HG03039 (cell line): ENCODE results near the gene NELL1.
A peak's percentile ranks its signal among the peaks of the same experiment; 100 is the strongest.

ENCODE experiments used
- ATAC-seq: cut with Tn5 transposase; IDR thresholded peaks from one replicate; pipeline ENCODE4 v1.9.1; 2021; ENCODE audit warnings: mild to moderate bottlenecking, moderate library complexity; ENCODE audit not compliant: unreplicated experiment

NELL1 gene

DNA sequence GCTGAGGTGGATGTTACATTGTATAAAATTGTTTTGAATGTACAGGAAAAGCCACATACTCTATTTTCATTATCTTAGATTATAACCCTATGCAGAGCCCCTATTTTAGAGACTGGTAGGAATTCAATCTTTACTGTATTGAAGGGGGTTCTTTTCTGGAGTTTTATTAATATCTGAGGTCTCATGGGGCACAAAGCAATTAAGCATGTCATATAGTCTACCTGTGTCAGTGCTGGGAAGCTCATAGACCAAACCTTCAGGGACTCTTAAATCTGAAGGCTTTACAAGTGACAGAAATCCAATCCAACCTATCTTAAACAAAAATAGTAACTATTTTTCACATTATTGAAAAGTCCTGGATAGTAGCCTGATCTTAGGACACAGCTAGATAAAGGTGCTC is 733.7 kb downstream of the NELL1 start:
- ATAC-seq = no peak

- no peak for ATAC-seq
These were observed 736.0 kb downstream of the NELL1 start for GRCh38 chr11:21405422-21405821.

DNA sequence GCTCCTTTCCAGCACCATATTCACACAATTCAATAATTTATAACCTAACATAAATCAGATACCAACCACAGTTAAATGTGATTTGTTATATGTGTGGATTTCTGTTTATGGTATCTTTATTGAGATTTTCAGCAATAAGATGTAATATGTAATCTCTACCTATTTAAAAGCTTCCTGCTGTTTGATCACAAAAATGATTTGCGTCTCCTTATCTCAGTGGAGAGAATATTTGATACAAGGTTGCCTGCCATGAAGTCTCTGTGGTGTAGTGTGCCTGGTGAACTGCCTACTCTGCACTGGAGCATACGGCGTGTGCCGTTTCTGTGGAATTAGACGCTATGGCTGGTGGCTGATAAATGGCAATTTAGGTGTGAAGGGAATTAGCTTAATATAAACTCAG is 741.1 kb downstream of the NELL1 start:
- no peak for ATAC-seq

DNA sequence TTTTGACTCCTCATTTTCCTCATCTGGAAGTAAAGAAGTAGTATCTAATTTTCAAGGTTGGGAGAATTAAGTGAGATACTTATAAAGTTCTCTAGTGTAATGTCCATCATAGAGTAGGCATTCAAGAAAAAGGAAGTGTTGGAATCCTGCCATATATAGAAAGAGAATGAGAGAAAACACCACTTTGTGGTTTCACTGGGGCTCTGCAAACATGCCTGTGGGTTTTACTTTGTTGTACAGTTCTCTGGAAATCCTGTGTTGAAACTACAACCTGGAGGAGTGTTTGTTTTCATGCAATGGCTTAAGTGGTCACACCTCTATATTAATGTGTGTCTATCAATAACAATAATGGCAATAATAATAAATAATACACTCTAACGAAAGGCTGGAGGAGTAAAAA is 741.7 kb downstream of the NELL1 start:
- ATAC-seq = no peak

- ATAC-seq = no peak
These were observed 742.2 kb downstream of the NELL1 start for GRCh38 chr11:21411597-21411996.

DNA sequence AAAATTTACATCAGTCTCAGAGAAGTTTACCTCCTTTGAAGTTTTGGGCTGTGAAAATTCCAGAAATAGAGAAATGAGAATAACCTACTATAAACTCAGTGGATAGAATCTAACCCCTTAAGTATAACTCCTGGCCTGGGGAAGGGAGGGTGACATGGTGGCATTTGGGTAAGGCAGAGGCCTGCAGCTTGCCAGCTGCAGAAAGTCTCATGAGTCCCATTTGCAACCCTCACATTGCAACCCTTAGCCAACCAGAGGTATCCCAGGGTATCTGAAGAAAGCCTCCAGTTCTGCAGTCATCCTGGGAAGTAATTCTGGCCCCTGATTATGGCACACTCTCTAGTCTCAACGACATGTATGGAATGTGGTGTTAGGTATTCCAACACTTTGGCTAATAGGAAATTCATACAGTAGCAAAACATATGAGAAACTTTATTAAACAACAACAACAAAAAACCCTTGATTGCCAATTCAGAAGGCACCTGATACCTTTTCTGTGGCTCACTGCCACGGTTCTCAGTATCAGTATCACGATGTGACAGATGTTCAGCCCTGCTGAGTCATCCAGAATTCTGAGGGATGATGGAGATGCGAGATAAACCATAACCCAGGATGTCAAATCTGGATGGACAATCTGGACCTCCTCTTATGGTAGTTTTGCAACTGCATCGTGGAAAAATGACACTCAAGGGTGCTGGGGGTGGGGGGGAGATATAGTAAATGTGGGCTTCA is 743.4 kb downstream of the NELL1 start:
- ATAC-seq = no peak

DNA sequence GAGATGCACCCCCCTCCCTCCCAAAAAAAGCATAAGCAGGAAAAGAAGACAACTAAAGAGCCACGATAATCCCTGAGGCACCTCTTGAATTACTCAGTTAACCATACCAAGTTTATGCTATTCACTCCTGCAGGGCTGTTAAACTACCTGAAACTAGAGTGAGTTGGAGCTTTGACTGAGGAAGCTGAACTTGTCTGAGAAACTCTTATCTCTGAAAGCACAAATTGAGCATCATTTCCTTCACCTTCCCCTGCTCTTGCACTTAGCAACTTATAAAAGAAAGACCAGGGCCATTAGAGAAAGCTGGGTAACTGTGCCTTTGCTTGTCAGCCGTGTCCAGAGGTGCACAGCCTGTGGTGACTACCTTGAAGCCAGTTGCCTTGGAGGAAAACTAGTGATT is 745.6 kb downstream of the NELL1 start:
- no peak for ATAC-seq

DNA sequence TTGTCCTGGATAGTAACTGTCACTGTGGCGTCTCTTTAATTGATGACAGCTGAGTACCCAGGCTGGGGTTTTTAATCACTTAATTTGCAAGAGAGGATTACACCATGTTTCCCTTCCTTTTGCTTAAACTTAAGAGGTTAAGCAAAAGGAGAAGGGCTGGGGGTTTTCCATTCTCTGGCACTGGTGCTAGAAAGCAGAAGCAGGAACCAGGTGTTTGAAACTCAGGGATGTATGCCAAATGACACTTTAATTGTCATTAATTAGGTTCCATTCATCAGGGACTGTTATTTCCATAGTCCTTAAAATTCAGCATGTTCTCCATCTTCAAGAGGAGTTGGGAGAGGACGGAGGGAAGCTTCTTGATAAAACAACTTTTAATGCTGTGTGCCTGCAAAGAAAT is 746.2 kb downstream of the NELL1 start:
- no peak for ATAC-seq

- no peak for ATAC-seq
These were observed 752.4 kb downstream of the NELL1 start for GRCh38 chr11:21421711-21422329.

DNA sequence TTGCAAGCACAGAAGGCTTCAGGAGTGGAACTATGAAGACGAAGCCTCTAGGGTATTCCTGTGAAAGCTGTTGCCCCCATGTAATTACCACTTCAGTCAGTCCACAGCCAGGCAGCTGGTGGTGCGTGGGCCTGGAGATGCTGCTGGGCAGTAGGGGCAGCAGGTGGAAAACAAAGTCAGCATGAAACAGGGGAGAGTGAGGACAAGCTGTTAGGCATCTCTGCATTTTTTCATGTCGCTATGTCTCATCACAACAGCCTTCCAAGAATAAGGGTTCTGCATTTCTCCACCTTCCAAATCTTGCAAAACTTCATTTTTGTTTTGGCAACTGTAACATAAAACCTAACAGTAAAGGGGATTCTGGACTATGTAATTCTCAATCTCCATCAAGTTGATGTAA is 757.5 kb downstream of the NELL1 start:
- no peak for ATAC-seq

GRCh38 chr11:21427726-21428125 is 758.3 kb downstream of the NELL1 start:
- no peak for ATAC-seq

DNA sequence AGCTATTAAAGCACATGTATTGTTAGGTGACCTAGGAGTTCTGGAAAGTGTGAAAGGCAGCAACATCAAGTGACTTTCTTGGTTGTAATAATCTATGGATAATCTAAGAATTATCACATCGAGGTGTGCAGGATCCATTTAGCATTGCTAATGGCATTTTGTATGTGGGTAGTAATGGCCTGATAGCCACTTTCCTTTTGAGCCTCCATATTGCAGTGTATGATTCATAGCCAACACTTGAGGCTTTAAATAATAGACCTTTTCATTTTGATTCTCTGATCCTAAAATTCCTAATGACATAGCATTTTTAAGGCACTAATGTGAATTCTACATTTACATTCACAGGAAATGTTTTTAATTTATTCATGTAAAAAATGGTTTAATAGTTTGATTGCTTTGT is 759.4 kb downstream of the NELL1 start:
- no peak for ATAC-seq

DNA sequence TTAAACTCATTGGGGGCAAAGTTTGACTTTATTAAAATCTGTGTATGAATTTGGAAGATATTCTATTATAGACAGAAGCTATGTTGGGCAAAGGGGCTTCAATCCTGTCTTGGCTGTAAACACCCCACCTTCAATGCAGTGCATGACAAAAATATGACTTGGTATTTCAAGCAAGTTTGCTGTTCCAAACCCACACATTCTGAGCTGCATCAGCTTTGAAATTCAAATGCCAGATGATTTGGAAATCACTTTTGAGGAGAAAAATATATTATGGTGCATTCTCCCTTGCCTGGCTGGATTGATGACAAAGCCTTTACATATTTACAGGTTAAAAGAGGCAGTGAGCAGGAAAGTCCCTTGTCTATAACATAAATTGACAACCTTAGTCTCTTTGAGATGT is 760.0 kb downstream of the NELL1 start:
- ATAC-seq = no peak

- ATAC-seq = no peak
These were observed 761.2 kb downstream of the NELL1 start for GRCh38 chr11:21430537-21430936.

DNA sequence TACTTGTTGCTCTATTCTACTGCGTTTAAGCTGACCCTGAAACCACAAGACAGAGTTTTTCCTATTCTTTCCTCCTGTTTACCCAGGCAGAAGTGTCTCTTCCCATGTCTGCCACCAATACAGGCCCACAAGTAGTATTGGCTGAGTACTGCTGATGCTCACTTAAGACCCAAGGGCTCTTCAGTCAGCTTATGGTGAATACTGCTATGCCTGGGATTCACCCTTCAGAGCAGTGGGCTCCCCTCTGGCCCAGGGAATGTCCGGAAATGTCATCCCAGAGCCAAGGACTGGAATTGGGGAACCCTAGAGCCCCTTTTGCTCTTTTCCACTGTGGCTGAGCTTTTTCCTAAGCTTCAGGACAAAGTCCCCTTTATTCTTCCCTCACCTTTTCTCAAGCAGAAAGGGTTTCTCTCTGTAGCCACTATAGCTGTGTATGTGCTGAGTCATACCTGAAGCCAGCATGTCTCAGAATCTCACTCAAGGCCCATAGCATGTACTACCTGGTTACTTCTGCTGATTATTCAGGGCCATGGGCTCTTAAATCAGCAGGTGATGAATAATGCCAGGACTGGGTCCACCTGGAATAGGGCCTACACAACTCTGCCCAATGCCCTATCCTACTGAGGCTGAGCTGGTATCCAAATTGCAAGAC is 777.7 kb downstream of the NELL1 start:
- ATAC-seq = peak; percentile 48

- no peak for ATAC-seq
These were observed 778.5 kb downstream of the NELL1 start for GRCh38 chr11:21447871-21448270.

- no peak for ATAC-seq
These were observed 786.8 kb downstream of the NELL1 start for GRCh38 chr11:21456186-21456585.

DNA sequence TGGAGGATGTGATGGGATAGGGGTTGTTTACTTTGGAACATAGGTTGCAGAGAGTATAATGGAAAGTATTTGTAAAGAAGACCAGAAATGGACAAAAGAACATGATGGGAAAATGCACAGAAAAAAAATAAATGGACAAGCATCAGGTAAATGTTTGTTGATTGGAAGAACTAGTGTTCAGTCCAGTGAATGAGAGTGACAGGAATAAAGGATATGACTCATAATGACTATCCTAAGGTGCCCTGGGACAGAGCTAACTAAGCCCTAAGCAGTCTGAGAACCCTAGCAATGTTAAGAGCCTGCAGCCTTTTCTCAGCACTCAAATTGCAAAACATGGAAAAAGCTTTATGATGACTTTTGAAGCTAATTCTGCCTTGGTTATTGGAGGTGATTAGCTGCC is 790.7 kb downstream of the NELL1 start:
- no peak for ATAC-seq

- no peak for ATAC-seq
These were observed 792.3 kb downstream of the NELL1 start for GRCh38 chr11:21461701-21462100.

- ATAC-seq = no peak
These were observed 795.3 kb downstream of the NELL1 start for GRCh38 chr11:21464601-21465193.

- ATAC-seq = no peak
These were observed 795.8 kb downstream of the NELL1 start for GRCh38 chr11:21465203-21465602.

GRCh38 chr11:21465920-21466319 is 796.5 kb downstream of the NELL1 start:
- no peak for ATAC-seq
